Measurements from ENCODE around the gene GALNTL6. TPM values are rescaled to one million over a fixed set of nuclear protein-coding genes. Genes with fewer than 3 reads are reported as not detected.

The GALNTL6 gene
- total and polyA plus RNA-seq, 2 of the 4 experiments (the other 2 are of a cell fraction): under 0.01 TPM; not detected in 1

GRCh38 chr4:171849686-171850222 is 36.5 kb downstream of the GALNTL6 start:
- no peak overlapping the region for H3K23ac ChIP-seq (ENCODE audit: low read depth, low read length)
- TF ChIP-seq RFX5 (IDR thresholded peaks at IDR 0.05; ENCODE audit: low read depth, low read length): no peak
- no peak for TF ChIP-seq ELK1 (IDR thresholded peaks at IDR 0.05; ENCODE audit: borderline replicate concordance, low read depth, low read length)
- TF ChIP-seq CHD1 (IDR thresholded peaks at IDR 0.05; ENCODE audit: low read depth, low read length): no peak
- TF ChIP-seq CEBPB (IDR thresholded peaks at IDR 0.05; ENCODE audit: low read depth, low read length): no peak
- TF ChIP-seq POLR2A (IDR thresholded peaks at IDR 0.05; ENCODE audit: low read depth, low read length): no peak
- TF ChIP-seq RAD21 (IDR thresholded peaks at IDR 0.05; ENCODE audit: low read length): no peak
- TF ChIP-seq MAFK (IDR thresholded peaks at IDR 0.05; ENCODE audit: low read depth, low read length): no peak
- TF ChIP-seq NFE2L2 (IDR thresholded peaks at IDR 0.05; ENCODE audit: low read depth, low read length): no peak
- TF ChIP-seq USF2 (IDR thresholded peaks at IDR 0.05; ENCODE audit: low read depth, low read length): no peak
- TF ChIP-seq RCOR1 (IDR thresholded peaks at IDR 0.05; ENCODE audit: insufficient replicate concordance, low read length): no peak
- no peak for TF ChIP-seq MAZ (IDR thresholded peaks at IDR 0.05; ENCODE audit: borderline replicate concordance, low read depth, low read length)
- no peak for TF ChIP-seq CTCF (conservative IDR thresholded peaks at IDR 0.05; ENCODE audit: low read depth, low read length)
- no peak for TF ChIP-seq MXI1 (IDR thresholded peaks at IDR 0.05; ENCODE audit: borderline replicate concordance, low read depth, low read length)
- TF ChIP-seq BHLHE40 (IDR thresholded peaks at IDR 0.05; ENCODE audit: low read depth, low read length): no peak
- no peak for TF ChIP-seq FOS (IDR thresholded peaks at IDR 0.05; ENCODE audit: low read depth, low read length)
- no peak for TF ChIP-seq SMC3 (IDR thresholded peaks at IDR 0.05; ENCODE audit: low read depth, low read length)
- POLR2A ChIA-PET (ENCODE audit: unreplicated experiment): no interaction called here
- no peak overlapping the region for H3K4me3 ChIP-seq (ENCODE audit: insufficient read depth, low read depth, low read length)
- no CpG with 5 or more reads among the region's 8 CpGs for WGBS, 2 experiments (ENCODE audit: extremely low coverage in 2 of 2, insufficient read length in 1 of 2)
- H4K20me1 ChIP-seq (ENCODE audit: insufficient read depth, low read length): no peaks in the 10 kb centered on the region
- H3K18ac ChIP-seq (ENCODE audit: low read depth, low read length): no peak overlapping the region
- in situ Hi-C loops (cut with MboI; ENCODE audit: low sequenced_read_pairs) (no loop called here), dilution Hi-C loops (cut with HindIII; ENCODE audit: low sequenced_read_pairs, unreplicated experiment) (no loop called here), intact Hi-C loops (cut with micrococcal nuclease) (no loop called here)
- H3K27ac ChIP-seq (ENCODE audit: insufficient read depth, low read length): no peak overlapping the region
- H2BK20ac ChIP-seq (ENCODE audit: low read depth, low read length): no peak overlapping the region
- H3K4ac ChIP-seq (ENCODE audit: low read depth, low read length): no peak overlapping the region
- H3K9me3 ChIP-seq (ENCODE audit: control insufficient read depth, insufficient read depth, low read length): no peaks in the 10 kb centered on the region; the same call in none of the 2 replicates
- no peak overlapping the region for H2AFZ ChIP-seq (replicated peaks; ENCODE audit: low read length, poor library complexity)
- CTCF ChIA-PET: no interaction called here
- no peaks in the 10 kb centered on the region for H3K79me1 ChIP-seq (ENCODE audit: low read depth in 1 of 2, low read length in 2 of 2)
- no peak overlapping the region for H3K56ac ChIP-seq (ENCODE audit: extremely low read depth, insufficient read depth, low read length)
- H2BK120ac ChIP-seq (ENCODE audit: low read depth, low read length): no peak overlapping the region
- no peak overlapping the region for H4K8ac ChIP-seq (ENCODE audit: low read depth in 2 of 2, low read length in 2 of 2)
- no peak overlapping the region for H4K5ac ChIP-seq (ENCODE audit: low read depth, low read length)
- DNase-seq (no peak), ATAC-seq (ENCODE audit: low read depth) (no peak)
- H3K9me1 ChIP-seq (ENCODE audit: insufficient read depth, low read length): no peaks in the 10 kb centered on the region
- H3K36me3 ChIP-seq (ENCODE audit: control insufficient read depth, insufficient read depth, low read length): no peaks in the 10 kb centered on the region
- no peaks in the 10 kb centered on the region for H3K4me1 ChIP-seq (ENCODE audit: control insufficient read depth, insufficient read depth, low read length)
- no peak overlapping the region for H3K9ac ChIP-seq (ENCODE audit: low read depth, low read length)
- no peak overlapping the region for H3K14ac ChIP-seq (replicated peaks; ENCODE audit: low read depth, low read length)
- H2AK5ac ChIP-seq (ENCODE audit: low read depth, low read length): no peak overlapping the region
- H2AK9ac ChIP-seq (replicated peaks; ENCODE audit: low read depth, low read length, poor library complexity): no peak overlapping the region
- no peak overlapping the region for H3K4me2 ChIP-seq (ENCODE audit: low read depth, low read length)
- BruUV-seq (replicated peaks): no TSS peak
- H2BK15ac ChIP-seq (ENCODE audit: low read depth, low read length): no peak overlapping the region
- H3K27me3 ChIP-seq (ENCODE audit: control insufficient read depth, insufficient read depth, low read length): no peaks in the 10 kb centered on the region
- H4K91ac ChIP-seq (ENCODE audit: insufficient read depth, low read depth, low read length): no peak overlapping the region
- H2BK5ac ChIP-seq (ENCODE audit: low read depth, low read length, poor library complexity, severe bottlenecking): no peak overlapping the region
